ENCODE measurements around the gene ITFG1. TPM values are rescaled to one million over a fixed set of nuclear protein-coding genes. Genes with fewer than 3 reads are reported as not detected.
"Not testable (repeated sequence)": the region's sequence is repeated elsewhere in the genome, so short reads cannot be mapped to it uniquely, and the experiment has no call there.

Gene ITFG1
- total RNA-seq, 2 experiments from 2014 or later = 24.5 to 26.2 TPM

GRCh38 chr16:47434274-47434673 lies 26.6 kb downstream of the ITFG1 start:
- CTCF ChIA-PET, POLR2A ChIA-PET: not testable (repeated sequence)

- POLR2A ChIA-PET = no interaction called here
- CTCF ChIA-PET = no interaction called here
Measured at GRCh38 chr16:47431960-47432359, 28.9 kb downstream of the ITFG1 start.

GRCh38 chr16:47426806-47427205 lies 34.1 kb downstream of the ITFG1 start:
- ChIA-PET CTCF (no interaction called here), POLR2A (no interaction called here)

- ChIA-PET CTCF (no interaction called here), POLR2A (interaction anchor here (0.6 to 0.7 kb wide), 2 partner anchors 165 to 551 kb away, joined by 5 to 10 read pairs; no protein-coding TSS in a partner anchor)
Measured at GRCh38 chr16:47424846-47425245, 36.0 kb downstream of the ITFG1 start.

GRCh38 chr16:47416869-47417268 lies 44.0 kb downstream of the ITFG1 start:
- CTCF ChIA-PET = no interaction called here
- POLR2A ChIA-PET = no interaction called here

- POLR2A ChIA-PET = no interaction called here
Measured at GRCh38 chr16:47413041-47413440, 47.8 kb downstream of the ITFG1 start.

GRCh38 chr16:47408491-47408890 lies 52.4 kb downstream of the ITFG1 start:
- ChIA-PET CTCF (interaction anchor here (0.5 kb wide), 1 partner anchor 856 kb away, joined by 3 read pairs; no protein-coding TSS in a partner anchor), POLR2A (no interaction called here)

More at GRCh38 chr16:47413041-47413440, 47.8 kb downstream of the ITFG1 start:
- CTCF ChIA-PET = no interaction called here

- ChIA-PET CTCF (no interaction called here), POLR2A (no interaction called here)
Measured at GRCh38 chr16:47395733-47396498, 64.9 kb downstream of the ITFG1 start.

- ChIA-PET POLR2A (no interaction called here), CTCF (no interaction called here)
Measured at GRCh38 chr16:47392081-47392480, 68.8 kb downstream of the ITFG1 start.

GRCh38 chr16:47388705-47389104 lies 72.2 kb downstream of the ITFG1 start:
- ChIA-PET POLR2A (no interaction called here), CTCF (no interaction called here)

- ChIA-PET POLR2A (no interaction called here), CTCF (no interaction called here)
Measured at GRCh38 chr16:47387026-47387734, 73.7 kb downstream of the ITFG1 start.

- ChIA-PET CTCF (no interaction called here), POLR2A (no interaction called here)
Measured at GRCh38 chr16:47386201-47386718, 74.6 kb downstream of the ITFG1 start.

GRCh38 chr16:47382362-47382761 lies 78.5 kb downstream of the ITFG1 start:
- POLR2A ChIA-PET = no interaction called here

GRCh38 chr16:47377154-47377553 lies 83.7 kb downstream of the ITFG1 start:
- ChIA-PET CTCF (no interaction called here), POLR2A (no interaction called here)

More at GRCh38 chr16:47382362-47382761, 78.5 kb downstream of the ITFG1 start:
- CTCF ChIA-PET = no interaction called here

GRCh38 chr16:47375423-47375822 lies 85.4 kb downstream of the ITFG1 start:
- ChIA-PET CTCF (no interaction called here), POLR2A (no interaction called here)

GRCh38 chr16:47374629-47375028 lies 86.2 kb downstream of the ITFG1 start:
- POLR2A ChIA-PET = no interaction called here
- CTCF ChIA-PET = no interaction called here

- ChIA-PET POLR2A (no interaction called here), CTCF (no interaction called here)
Measured at GRCh38 chr16:47371271-47372014, 89.4 kb downstream of the ITFG1 start.

- ChIA-PET CTCF (no interaction called here), POLR2A (no interaction called here)
Measured at GRCh38 chr16:47370536-47370935, 90.3 kb downstream of the ITFG1 start.

- POLR2A ChIA-PET = no interaction called here
- CTCF ChIA-PET = interaction anchor here (0.6 kb wide), 1 partner anchor 34 kb away, joined by 4 read pairs; no protein-coding TSS in a partner anchor
Measured at GRCh38 chr16:47366228-47366627, 94.6 kb downstream of the ITFG1 start.

- POLR2A ChIA-PET = no interaction called here
- CTCF ChIA-PET = no interaction called here
Measured at GRCh38 chr16:47363761-47364160, 97.1 kb downstream of the ITFG1 start.

GRCh38 chr16:47359478-47359877 lies 101.4 kb downstream of the ITFG1 start:
- POLR2A ChIA-PET = no interaction called here

More at GRCh38 chr16:47359478-47359877, 101.4 kb downstream of the ITFG1 start:
- CTCF ChIA-PET = no interaction called here

All from activated CD8-positive, alpha-beta memory T cell treated with anti-CD3 and anti-CD28 coated beads for 36 hours (primary cell).